H9 (cell line): ENCODE results near the gene F2RL3. TPM values are rescaled to one million over a fixed set of nuclear protein-coding genes. Genes with fewer than 3 reads are reported as not detected.
A peak's percentile ranks its signal among the peaks of the same experiment; 100 is the strongest.

Experiments
- DNase-seq: peaks from one replicate; pipeline ENCODE4 v3.0.0-alpha.2; 2017
- H2AFZ ChIP-seq: one replicate; pipeline ENCODE4 v1.6.1; 2013; ENCODE audit warnings: mild to moderate bottlenecking, low read length, control low read depth, moderate library complexity
- H2AK5ac ChIP-seq: 2 replicates; pipeline ENCODE4 v1.6.1; 2013; ENCODE audit warnings: low read length, control low read depth, mixed read lengths; ENCODE audit not compliant: insufficient read length
- H2BK120ac ChIP-seq: one replicate; pipeline ENCODE4 v1.6.1; 2013; ENCODE audit warnings: low read depth, mild to moderate bottlenecking, low read length, control low read depth, inconsistent platforms; ENCODE audit not compliant: poor library complexity, severe bottlenecking
- H2BK12ac ChIP-seq: 2 replicates; pipeline ENCODE4 v1.6.1; 2013; ENCODE audit warnings: low read length, control low read depth, mixed read lengths, low read depth; ENCODE audit not compliant: insufficient read length
- H2BK15ac ChIP-seq: 2 replicates; pipeline ENCODE4 v1.6.1; 2013; ENCODE audit warnings: low read depth, low read length, control low read depth
- H2BK20ac ChIP-seq: one replicate; pipeline ENCODE4 v1.6.1; 2013; ENCODE audit warnings: low read depth, mild to moderate bottlenecking, low read length, control low read depth, inconsistent platforms; ENCODE audit not compliant: poor library complexity, severe bottlenecking
- H2BK5ac ChIP-seq: 2 replicates; pipeline ENCODE4 v1.6.1; 2013; ENCODE audit warnings: low read length, control low read depth, mixed read lengths; ENCODE audit not compliant: insufficient read length
- H3K14ac ChIP-seq: 2 replicates; pipeline ENCODE4 v1.6.1; 2013; ENCODE audit warnings: low read length, control low read depth; ENCODE audit not compliant: insufficient read depth
- H3K18ac ChIP-seq: 2 replicates; pipeline ENCODE4 v1.6.1; 2013; ENCODE audit warnings: low read depth, mild to moderate bottlenecking, mixed read lengths, low read length, control low read depth; ENCODE audit not compliant: insufficient read length
- H3K23ac ChIP-seq: 2 replicates; pipeline ENCODE4 v1.6.1; 2013; ENCODE audit warnings: low read length, control low read depth, mixed read lengths, low read depth; ENCODE audit not compliant: insufficient read length
- H3K23me2 ChIP-seq: 2 replicates; pipeline ENCODE4 v1.6.1; 2013; ENCODE audit warnings: low read depth, mild to moderate bottlenecking, mixed read lengths, low read length, control low read depth; ENCODE audit not compliant: insufficient read length, poor library complexity, severe bottlenecking
- H3K27ac ChIP-seq: 2 replicates; pipeline ENCODE4 v1.5.1; 2013; ENCODE audit warnings: low read length, control low read depth, mixed read lengths, low read depth; ENCODE audit not compliant: insufficient read length
- H3K27me3 ChIP-seq: 2 replicates; pipeline ENCODE4 v1.6.1; 2013; ENCODE audit warnings: low read length, control low read depth, inconsistent platforms; ENCODE audit not compliant: insufficient read depth
- H3K4ac ChIP-seq: 2 replicates; pipeline ENCODE4 v1.6.1; 2013; ENCODE audit warnings: low read depth, mild to moderate bottlenecking, control low read depth, inconsistent platforms, low read length, moderate library complexity
- H3K4me1 ChIP-seq: 2 replicates; pipeline ENCODE4 v1.6.1; 2013; ENCODE audit warnings: low read length, control low read depth, inconsistent platforms; ENCODE audit not compliant: insufficient read depth
- H3K4me2 ChIP-seq: 2 replicates; pipeline ENCODE4 v1.6.1; 2013; ENCODE audit warnings: low read length, control low read depth, mixed read lengths; ENCODE audit not compliant: insufficient read length, insufficient read depth
- H3K56ac ChIP-seq: 2 replicates; pipeline ENCODE4 v1.6.1; 2013; ENCODE audit warnings: low read depth, mild to moderate bottlenecking, mixed read lengths, low read length, control low read depth; ENCODE audit not compliant: insufficient read length
- H3K79me1 ChIP-seq: 2 replicates; pipeline ENCODE4 v1.6.1; 2013; ENCODE audit warnings: low read depth, mild to moderate bottlenecking, moderate library complexity, low read length, control low read depth, inconsistent platforms; ENCODE audit not compliant: insufficient read depth, poor library complexity, severe bottlenecking
- H3K79me2 ChIP-seq: 2 replicates; pipeline ENCODE4 v1.6.1; 2013; ENCODE audit warnings: low read length, control low read depth, inconsistent platforms; ENCODE audit not compliant: insufficient read depth
- H3K9ac ChIP-seq: 2 replicates; pipeline ENCODE4 v1.6.1; 2013; ENCODE audit warnings: low read length, control low read depth, mixed read lengths; ENCODE audit not compliant: insufficient read length; ENCODE audit errors: extremely low read depth
- H3K9me3 ChIP-seq: one replicate; pipeline ENCODE4 v1.6.1; 2013; ENCODE audit warnings: low read depth, low read length, inconsistent platforms; ENCODE audit not compliant: control insufficient read depth
- H3T11ph ChIP-seq: one replicate; pipeline ENCODE4 v1.6.1; 2013; ENCODE audit warnings: mild to moderate bottlenecking, low read length, control low read depth, inconsistent platforms
- H4K20me1 ChIP-seq: one replicate; pipeline ENCODE4 v1.6.1; 2013; ENCODE audit not compliant: control insufficient read depth, insufficient read length, insufficient read depth
- H4K5ac ChIP-seq: 2 replicates; pipeline ENCODE4 v1.6.1; 2013; ENCODE audit warnings: low read depth, mild to moderate bottlenecking, mixed read lengths, low read length, control low read depth; ENCODE audit not compliant: insufficient read length
- H4K8ac ChIP-seq: replicated peaks from 2 replicates; pipeline ENCODE4 v1.6.1; 2013; ENCODE audit warnings: low read length, control low read depth, mixed read lengths, low read depth; ENCODE audit not compliant: insufficient read length
- H4K91ac ChIP-seq: 2 replicates; pipeline ENCODE4 v1.6.1; 2013; ENCODE audit warnings: low read depth, mild to moderate bottlenecking, moderate library complexity, mixed read lengths, low read length, control low read depth; ENCODE audit not compliant: insufficient read length
- H3K27ac Mint-ChIP-seq, 3 experiments: 2 replicates in 2 of 3; 3 replicates in 1 of 3; pipeline ENCODE4 v1.8.0; 2020 to 2021; ENCODE audit warnings: mixed read lengths in 3 of 3, mild to moderate bottlenecking in 1 of 3, moderate library complexity in 1 of 3
- H3K27me3 Mint-ChIP-seq: 2 replicates; pipeline ENCODE4 v1.8.0; 2021; ENCODE audit warnings: low read depth, mild to moderate bottlenecking, moderate library complexity, mixed read lengths
- H3K36me3 Mint-ChIP-seq, 3 experiments: 2 replicates in 2 of 3; 3 replicates in 1 of 3; pipeline ENCODE4 v1.8.0; 2020 to 2021; ENCODE audit warnings: low read depth in 3 of 3, mixed read lengths in 3 of 3; ENCODE audit not compliant: insufficient read depth in 1 of 3
- H3K4me1 Mint-ChIP-seq, 2 experiments: 2 replicates each; pipeline ENCODE4 v1.8.0; 2020; ENCODE audit warnings: mixed read lengths in 2 of 2
- H3K4me3 Mint-ChIP-seq, 2 experiments: 2 replicates in 1 of 2; 3 replicates in 1 of 2; pipeline ENCODE4 v1.8.0; 2020 to 2021; ENCODE audit warnings: mild to moderate bottlenecking in 2 of 2, mixed read lengths in 2 of 2, moderate library complexity in 1 of 2
- H3K9me3 Mint-ChIP-seq, 2 experiments: 2 replicates in 1 of 2; 3 replicates in 1 of 2; pipeline ENCODE4 v1.8.0; 2020; ENCODE audit warnings: mild to moderate bottlenecking in 2 of 2, mixed read lengths in 2 of 2, moderate library complexity in 1 of 2
- CTCF ChIP-seq: fragments of 200-600 bp; sonication (generic); conservative IDR thresholded peaks from 3 replicates; pipeline ENCODE4 v1.8.0; 2021; ENCODE audit warnings: antibody characterized with exemption, mild to moderate bottlenecking
- WGBS: extraction: QIAGEN DNeasy Blood & Tissue Kit; methylation state at CpG from one replicate; pipeline ENCODE4 v1.1.7; 2013; ENCODE audit warnings: missing lambda C conversion rate, low lambda C conversion rate, mixed read lengths; ENCODE audit not compliant: insufficient read length; ENCODE audit errors: extremely low coverage; 5-methylcytosine and 5-hydroxymethylcytosine counted together
- total RNA-seq: library from RNA; stranded (reverse); gene quantifications from 2 replicates; pipeline ENCODE4 v1.2.1, GENCODE V29; 2021

F2RL3 gene
- total RNA-seq, 1 experiment from 2014 or later: not detected

DNA sequence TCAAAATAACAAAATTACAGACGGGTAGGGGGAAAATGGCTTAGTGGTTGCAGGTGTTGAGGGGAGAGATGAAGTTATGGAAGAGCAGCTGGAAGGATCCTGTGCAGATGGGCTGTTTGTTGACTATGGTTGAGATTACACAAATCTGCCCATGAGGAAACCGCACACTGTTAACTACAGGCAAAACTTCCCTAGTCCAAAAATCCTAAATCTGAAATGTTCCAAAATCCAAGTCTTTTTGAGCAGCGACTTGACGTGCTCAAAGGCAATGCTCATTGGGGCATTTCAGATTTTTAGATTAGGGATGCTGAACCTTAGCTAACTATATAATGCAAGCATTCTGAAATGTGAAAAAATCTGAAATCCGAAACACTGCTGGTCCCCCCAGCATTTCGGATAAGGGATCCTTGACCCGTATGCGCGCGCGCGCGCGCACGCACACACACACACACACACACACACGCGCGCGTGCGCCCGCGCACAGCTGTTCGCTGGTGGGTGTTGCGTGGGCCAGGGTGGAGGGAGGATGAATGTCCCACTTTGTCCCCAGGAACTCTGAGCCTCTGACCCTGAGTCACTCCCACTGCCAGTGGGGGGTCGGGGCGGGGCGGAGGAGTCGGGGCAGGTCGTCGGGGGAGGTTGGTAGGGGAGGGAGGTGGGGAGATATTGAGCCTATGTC lies 6.8 kb downstream of the F2RL3 start:
- H3K27ac Mint-ChIP-seq: no peak overlapping the region
- Histone ChIP-seq H3K4me1 (no peaks in the 10 kb centered on the region), H3K79me2 (no peaks in the 10 kb centered on the region), H4K5ac (no peak overlapping the region), H3K23me2 (peaks cover 11% of the 10 kb centered on the region), H3K79me1 (no peaks in the 10 kb centered on the region), H3K9me3 (no peaks in the 10 kb centered on the region), H3K18ac (no peak overlapping the region), H3T11ph (no peak overlapping the region), H3K56ac (no peak overlapping the region), H2BK20ac (no peak overlapping the region), H2BK120ac (no peak overlapping the region), H3K23ac (no peak overlapping the region), H3K27ac (no peak overlapping the region), H4K91ac (no peak overlapping the region), H2BK5ac (no peak overlapping the region), H2BK12ac (no peak overlapping the region), H3K27me3 (peaks cover 4% of the 10 kb centered on the region; the same call in 1 of the 2 replicates), H2BK15ac (no peak overlapping the region), H3K4me2 (peak overlapping the region; percentile 55), H3K4ac (no peak overlapping the region), H2AK5ac (no peak overlapping the region), H4K8ac (no peak overlapping the region), H2AFZ (no peak overlapping the region), H3K9ac (no peak overlapping the region), H4K20me1 (peaks cover 3% of the 10 kb centered on the region), H3K14ac (no peak overlapping the region)
- no peaks in the 10 kb centered on the region for H3K36me3 Mint-ChIP-seq
- H3K4me1 Mint-ChIP-seq: peaks cover 0 to 9% of the 10 kb centered on the region in 2 experiments; a peak in 3 of 4 replicates
- H3K4me3 Mint-ChIP-seq: peak overlapping the region; percentile 51 to 71; a peak in 4 of 5 replicates
- no peaks in the 10 kb centered on the region; a peak in 1 of 5 replicates for H3K9me3 Mint-ChIP-seq
- no peak for DNase-seq
- peaks cover 34% of the 10 kb centered on the region for H3K27me3 Mint-ChIP-seq
- no CpG with 5 or more reads among the region's 30 CpGs for WGBS
- TF ChIP-seq CTCF: no peak
